GM21825 (cell line): ENCODE measurements around the gene APBB3.
A peak's percentile ranks its signal among the peaks of the same experiment; 100 is the strongest.

Experiments
- ATAC-seq: cut with Tn5 transposase; IDR thresholded peaks from one replicate; pipeline ENCODE4 v1.9.1; 2021; ENCODE audit warnings: mild to moderate bottlenecking, moderate library complexity; ENCODE audit not compliant: unreplicated experiment

APBB3 gene

GRCh38 chr5:140554454-140554853 is 9.9 kb downstream of the APBB3 start:
- ATAC-seq: no peak

- ATAC-seq: no peak
Measured at GRCh38 chr5:140553657-140554056, 10.7 kb downstream of the APBB3 start.

- no peak for ATAC-seq
Measured at GRCh38 chr5:140551872-140552271, 12.5 kb downstream of the APBB3 start.

- no peak for ATAC-seq
Measured at GRCh38 chr5:140550147-140551079, 14.0 kb downstream of the APBB3 start.

GRCh38 chr5:140549237-140550144 is 14.9 kb downstream of the APBB3 start:
- ATAC-seq: no peak

GRCh38 chr5:140548791-140549190 is 15.6 kb downstream of the APBB3 start:
- no peak for ATAC-seq

GRCh38 chr5:140548300-140548688 is 16.1 kb downstream of the APBB3 start:
- peak; percentile 6 for ATAC-seq

GRCh38 chr5:140547508-140548299 is 16.7 kb downstream of the APBB3 start, which contains the start of gene EIF4EBP3:
Gene EIF4EBP3, plus strand, starts transcription at chr5:140547662. Its CDS starts 76 bp downstream, at chr5:140547738.
- ATAC-seq: peak; percentile 97

GRCh38 chr5:140546851-140547507 is 17.4 kb downstream of the APBB3 start:
- ATAC-seq: no peak

GRCh38 chr5:140545606-140546005 is 18.8 kb downstream of the APBB3 start:
- ATAC-seq: no peak

- no peak for ATAC-seq
Measured at GRCh38 chr5:140544986-140545385, 19.4 kb downstream of the APBB3 start.

- ATAC-seq: no peak
Measured at GRCh38 chr5:140542972-140543371, 21.4 kb downstream of the APBB3 start.

GRCh38 chr5:140540227-140540626 is 24.2 kb downstream of the APBB3 start:
- ATAC-seq: no peak

- no peak for ATAC-seq
Measured at GRCh38 chr5:140524003-140524402, 40.4 kb downstream of the APBB3 start.

- ATAC-seq: no peak
Measured at GRCh38 chr5:140513124-140513523, 51.3 kb downstream of the APBB3 start.

GRCh38 chr5:140509898-140510297 is 54.5 kb downstream of the APBB3 start:
- no peak for ATAC-seq
